ENCODE measurements around the gene DCAF5.

- TF ChIP-seq EZH2 (IDR thresholded peaks at IDR 0.05) (no peak), POLR2AphosphoS5 (IDR thresholded peaks at IDR 0.05; ENCODE audit: borderline replicate concordance, low read depth, low read length) (no peak)
Observed at GRCh38 chr14:69107407-69108003, 45.4 kb downstream of the DCAF5 start.

All from SK-N-MC (cell line).